ENCODE data around the gene ZNF17. TPM values are rescaled to one million over a fixed set of nuclear protein-coding genes. Genes with fewer than 3 reads are reported as not detected.
A peak's percentile ranks its signal among the peaks of the same experiment; 100 is the strongest.
"Not testable (repeated sequence)": the region's sequence is repeated elsewhere in the genome, so short reads cannot be mapped to it uniquely, and the experiment has no call there.

The ZNF17 gene
- total RNA-seq = 6.5 TPM

DNA sequence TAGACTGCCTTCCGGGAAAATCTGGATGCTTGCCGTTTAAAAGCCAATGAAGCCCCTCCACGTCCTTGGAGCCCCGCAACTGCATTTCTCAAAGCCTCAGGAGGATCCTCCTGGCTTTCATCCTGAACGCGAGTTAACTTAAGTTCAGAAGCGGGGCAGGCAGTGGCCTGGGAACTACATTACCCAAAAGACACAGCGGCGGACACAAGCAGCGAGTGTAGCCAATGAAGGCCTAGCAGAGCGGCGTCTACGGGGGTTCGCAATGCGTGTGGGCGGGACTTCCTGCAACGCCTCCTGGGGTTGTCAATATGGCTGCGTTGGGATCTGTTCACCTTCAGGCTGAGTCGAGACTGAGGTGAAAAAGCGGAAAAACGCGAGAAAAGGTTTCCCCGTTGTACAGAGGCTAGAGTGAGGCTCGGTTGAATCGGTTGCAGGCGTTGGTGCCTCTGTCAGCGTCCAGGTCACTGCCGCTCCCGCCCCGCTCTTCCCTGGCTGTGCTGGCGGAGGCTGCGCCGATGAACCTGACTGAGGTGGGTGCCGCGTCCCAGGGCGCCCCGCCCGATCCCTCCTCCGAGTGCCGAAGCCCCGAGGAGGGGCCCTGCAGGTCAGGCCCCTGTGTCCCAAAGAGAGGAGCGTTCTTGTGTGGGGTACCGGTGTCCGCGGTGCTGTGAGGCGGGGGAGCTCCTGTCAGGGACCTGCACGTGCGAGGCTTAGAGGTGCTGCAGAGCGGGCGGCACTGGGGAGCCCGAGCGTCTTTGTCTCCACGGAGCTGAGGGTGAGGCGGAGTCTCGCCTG, at the start of gene ZNF17:
TSS of gene ZNF17 (plus strand) at position 285 of the 795 bp plus-strand sequence. CDS start 2,455 bp downstream, outside the sequence.
- peak; percentile 99 for ATAC-seq

DNA sequence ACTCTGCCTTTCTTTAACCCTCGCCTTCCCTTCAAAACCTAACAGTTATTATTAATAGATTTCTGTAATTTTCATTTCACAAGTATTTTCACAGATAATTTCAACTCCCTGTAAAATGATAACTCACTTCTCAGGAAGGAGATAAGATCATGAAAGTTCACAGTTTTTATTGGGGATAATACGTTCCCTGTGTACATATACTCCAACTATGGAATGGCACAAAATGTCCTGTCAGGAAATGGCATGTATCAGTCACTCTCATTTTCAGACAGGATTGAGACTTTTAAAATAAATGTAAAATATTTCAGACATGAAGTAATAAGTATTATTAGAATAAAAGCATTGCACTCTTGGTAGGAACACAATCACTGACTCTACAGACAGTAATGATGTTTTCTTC, 48.5 kb upstream of the ZNF17 start:
- ATAC-seq = no peak

DNA sequence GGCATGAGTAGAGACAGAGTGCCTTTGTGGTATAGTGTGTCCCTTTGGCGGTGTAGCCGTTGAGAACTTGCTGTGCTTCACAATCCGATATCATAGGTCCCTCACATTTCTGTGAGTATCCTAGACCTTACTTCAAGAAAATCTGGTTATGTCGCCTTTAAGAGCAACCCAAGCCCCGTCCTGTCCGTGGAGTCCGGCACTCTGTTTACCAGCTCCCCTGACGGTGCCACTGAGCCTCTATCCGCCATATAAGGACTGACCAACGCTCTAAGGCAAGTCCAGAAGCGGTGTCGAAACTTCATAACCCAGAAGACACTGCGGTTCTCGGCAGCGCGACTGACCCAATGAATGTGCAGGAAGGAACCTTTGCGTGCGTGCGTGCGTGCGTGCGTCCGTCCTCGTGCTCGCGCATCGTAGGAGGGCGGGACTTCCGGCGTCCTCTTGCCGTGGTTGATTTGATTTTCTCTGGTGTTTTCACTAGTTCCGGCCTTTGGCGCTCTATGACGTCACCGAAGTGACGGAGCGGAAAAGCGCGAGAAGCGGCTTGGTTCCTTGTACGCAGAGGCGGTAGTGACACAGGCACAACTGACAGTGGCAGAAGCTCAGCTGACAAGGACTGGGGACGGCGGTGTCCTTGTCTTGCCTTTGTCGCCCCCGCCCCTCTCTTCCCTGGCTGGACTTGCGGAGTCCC, 47.8 kb upstream of the ZNF17 start, which contains the start of the genes TRAPPC2B and ZNF547:
TSS of gene TRAPPC2B (plus strand) at position 555 of the 691 bp plus-strand sequence. CDS start 1,283 bp downstream, outside the sequence.
TSS of gene ZNF547 (plus strand) at position 555 of the 691 bp plus-strand sequence. CDS start 5,005 bp downstream, outside the sequence.
- ATAC-seq = peak; percentile 98

DNA sequence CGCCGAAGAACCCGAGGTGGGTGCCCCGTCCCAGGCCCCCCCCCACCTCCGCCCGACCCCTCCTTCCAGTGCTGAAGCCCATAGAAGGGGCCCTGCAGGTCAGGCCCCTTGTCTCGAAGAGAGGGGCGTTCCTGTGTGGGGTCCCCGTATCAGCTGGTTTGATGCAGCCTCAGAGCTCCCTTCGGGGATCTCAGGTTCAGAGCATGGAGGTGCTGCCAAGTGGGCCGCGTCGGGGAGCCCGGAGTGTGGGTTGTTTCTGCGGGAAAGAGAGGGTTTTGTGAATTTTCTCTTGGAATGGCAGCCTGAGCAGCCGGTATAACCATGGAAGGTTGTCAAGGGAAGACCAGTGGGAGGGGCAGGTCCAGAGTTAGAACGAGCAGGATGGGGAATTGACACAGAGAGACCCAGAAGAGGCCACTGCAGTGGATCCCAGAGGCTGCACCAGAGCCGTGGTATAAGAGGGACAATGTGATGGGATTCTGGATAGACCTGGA, 47.2 kb upstream of the ZNF17 start:
- peak; percentile 9 for ATAC-seq

DNA sequence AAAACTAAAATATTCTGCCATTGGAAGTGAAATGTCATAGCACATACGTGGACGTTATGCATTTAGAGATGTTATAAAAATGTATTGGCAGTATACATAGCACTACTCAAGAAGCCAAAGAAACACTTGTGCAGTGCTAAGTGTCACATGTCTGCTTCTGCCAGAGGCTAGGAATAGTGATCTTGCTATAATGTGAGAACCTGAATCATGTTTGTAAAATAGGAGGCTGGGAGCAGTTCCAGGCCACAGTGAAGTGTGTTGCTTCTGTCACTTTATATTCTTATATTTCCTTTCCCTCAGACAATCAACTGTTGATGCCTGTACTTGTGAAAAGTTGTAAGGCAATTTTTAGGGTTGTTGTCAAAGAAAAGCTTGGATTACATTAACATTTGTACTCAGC, 44.2 kb upstream of the ZNF17 start:
- no peak for ATAC-seq

GRCh38 chr19:57374179-57374578, 36.8 kb upstream of the ZNF17 start:
- ATAC-seq = no peak

- not testable (repeated sequence) for ATAC-seq
Measured at GRCh38 chr19:57374647-57375046, 36.3 kb upstream of the ZNF17 start.

- no peak for ATAC-seq
Measured at GRCh38 chr19:57376151-57376550, 34.8 kb upstream of the ZNF17 start.

DNA sequence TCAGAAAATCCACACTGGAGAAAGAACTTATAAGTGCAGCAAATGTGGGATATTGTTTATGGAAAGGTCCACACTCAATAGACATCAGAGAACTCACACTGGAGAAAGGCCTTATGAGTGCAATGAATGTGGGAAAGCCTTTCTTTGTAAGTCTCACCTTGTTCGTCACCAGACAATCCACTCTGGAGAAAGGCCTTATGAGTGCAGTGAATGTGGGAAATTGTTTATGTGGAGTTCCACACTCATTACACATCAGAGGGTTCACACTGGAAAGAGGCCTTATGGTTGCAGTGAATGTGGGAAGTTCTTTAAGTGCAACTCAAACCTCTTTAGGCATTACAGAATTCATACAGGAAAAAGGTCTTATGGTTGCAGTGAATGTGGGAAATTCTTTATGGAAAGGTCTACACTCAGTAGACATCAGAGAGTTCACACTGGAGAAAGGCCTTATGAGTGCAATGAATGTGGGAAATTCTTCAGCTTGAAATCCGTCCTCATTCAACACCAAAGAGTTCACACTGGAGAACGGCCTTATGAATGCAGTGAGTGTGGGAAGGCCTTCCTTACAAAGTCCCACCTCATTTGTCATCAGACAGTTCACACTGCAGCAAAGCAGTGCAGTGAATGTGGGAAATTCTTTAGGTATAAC, 33.3 kb upstream of the ZNF17 start:
- ATAC-seq = no peak

- no peak for ATAC-seq
Measured at GRCh38 chr19:57380923-57381322, 30.0 kb upstream of the ZNF17 start.

DNA sequence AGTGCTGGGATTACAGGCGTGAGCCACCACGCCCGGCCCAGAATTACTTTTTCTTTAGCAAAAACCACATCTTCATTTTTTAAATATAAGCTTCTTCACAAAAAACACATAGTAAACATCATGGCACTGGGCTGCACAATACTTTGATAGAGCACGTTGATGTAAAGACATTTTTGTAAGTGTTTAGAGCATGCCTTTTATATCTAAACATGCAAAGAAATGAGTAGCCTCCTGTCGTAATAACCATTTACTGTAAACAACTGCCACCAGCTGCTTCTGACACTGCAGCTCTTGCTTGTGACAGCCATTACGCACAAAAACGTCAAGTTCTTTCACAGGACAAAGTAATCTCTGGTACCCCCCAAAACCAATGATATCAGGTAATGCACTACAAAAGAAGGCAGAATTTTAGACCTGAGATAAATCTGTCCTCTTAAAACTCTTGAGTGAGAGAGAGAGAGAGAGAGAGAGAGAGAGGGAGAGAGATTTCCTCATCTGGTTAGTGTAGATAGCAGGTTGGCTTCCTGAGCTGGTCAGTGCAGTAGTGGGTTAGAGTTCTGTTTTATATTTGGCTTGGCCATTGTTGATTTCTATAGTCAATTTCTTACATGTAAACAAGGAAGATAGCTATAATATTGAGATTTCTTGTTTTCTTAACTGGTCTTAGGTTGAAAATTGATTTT, 28.0 kb upstream of the ZNF17 start:
- no peak for ATAC-seq

GRCh38 chr19:57389194-57389729, 21.7 kb upstream of the ZNF17 start:
- ATAC-seq = no peak

DNA sequence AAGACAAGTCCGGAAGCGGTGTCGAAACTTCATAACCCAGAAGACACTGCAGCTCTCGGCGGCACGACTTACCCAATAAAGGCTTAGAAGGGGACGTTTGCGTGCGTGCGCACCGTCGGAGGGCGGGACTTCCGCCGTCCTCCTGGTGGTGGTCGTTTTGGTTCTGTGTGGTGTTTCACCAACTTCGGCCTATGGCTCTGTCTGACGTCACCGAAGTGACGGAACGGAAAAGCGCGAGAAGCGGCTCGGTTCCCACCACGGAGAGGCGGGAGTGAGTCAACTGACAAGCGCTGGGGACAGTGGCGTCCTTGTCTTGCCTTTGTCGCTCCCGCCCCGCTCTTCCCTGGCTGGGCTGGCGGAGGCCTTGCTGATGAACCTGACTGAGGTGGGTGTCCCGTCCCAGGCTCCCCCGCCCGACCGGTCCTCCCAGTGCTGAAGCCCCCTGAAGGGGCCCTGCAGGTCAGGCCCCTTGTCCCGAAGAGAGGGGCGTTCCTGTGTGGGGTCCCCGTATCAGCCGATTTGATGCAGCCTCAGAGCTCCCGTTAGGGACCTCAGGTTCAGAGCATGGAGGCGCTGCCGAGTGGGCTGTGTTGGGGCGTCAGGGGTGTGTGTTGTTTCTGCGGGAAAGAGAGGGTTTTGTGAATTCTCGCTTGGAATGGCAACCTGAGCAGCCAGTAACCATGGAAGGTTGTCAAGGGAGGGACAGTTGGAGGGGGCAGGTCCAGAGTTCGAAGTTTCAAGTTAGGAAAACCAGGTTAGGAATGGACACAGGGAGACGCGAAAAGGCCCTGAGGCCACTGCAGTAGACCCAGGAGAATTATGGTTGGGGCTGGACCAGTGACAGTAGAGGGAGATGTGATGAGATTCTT, 21.0 kb upstream of the ZNF17 start, which contains the start of gene ZNF548:
TSS of gene ZNF548 (plus strand) at position 125 of the 869 bp plus-strand sequence. CDS start at position 371, 246 bp downstream.
- peak; percentile 99 for ATAC-seq

DNA sequence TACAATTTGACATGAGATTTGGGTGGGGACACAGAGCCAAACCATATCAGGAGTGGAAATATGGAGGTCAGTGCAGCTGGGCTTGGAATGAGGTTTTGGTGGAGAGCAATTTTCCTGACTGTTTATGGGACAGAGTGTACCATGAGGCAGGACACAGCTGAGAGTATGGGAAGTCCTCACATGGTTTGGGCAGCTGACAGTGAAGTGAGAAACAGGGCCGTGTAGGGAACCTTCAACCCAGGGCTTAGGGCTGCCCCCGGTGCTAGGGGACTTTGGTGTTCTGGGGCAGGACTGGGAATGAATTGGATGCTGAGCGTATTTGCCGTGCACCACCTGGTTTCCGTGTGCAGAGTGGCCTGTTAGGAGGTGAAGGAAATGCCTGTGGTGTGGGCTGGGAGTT, 15.3 kb upstream of the ZNF17 start:
- ATAC-seq = no peak

DNA sequence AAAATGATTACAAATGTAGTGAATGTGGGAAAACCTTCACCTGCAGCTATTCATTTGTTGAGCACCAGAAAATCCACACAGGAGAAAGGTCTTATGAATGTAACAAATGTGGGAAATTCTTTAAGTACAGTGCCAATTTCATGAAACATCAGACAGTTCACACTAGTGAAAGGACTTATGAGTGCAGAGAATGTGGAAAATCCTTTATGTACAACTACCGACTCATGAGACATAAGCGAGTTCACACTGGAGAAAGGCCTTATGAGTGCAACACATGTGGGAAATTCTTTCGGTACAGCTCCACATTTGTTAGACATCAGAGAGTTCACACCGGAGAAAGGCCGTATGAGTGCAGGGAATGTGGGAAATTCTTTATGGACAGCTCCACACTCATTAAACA, 12.1 kb upstream of the ZNF17 start:
- ATAC-seq = no peak

DNA sequence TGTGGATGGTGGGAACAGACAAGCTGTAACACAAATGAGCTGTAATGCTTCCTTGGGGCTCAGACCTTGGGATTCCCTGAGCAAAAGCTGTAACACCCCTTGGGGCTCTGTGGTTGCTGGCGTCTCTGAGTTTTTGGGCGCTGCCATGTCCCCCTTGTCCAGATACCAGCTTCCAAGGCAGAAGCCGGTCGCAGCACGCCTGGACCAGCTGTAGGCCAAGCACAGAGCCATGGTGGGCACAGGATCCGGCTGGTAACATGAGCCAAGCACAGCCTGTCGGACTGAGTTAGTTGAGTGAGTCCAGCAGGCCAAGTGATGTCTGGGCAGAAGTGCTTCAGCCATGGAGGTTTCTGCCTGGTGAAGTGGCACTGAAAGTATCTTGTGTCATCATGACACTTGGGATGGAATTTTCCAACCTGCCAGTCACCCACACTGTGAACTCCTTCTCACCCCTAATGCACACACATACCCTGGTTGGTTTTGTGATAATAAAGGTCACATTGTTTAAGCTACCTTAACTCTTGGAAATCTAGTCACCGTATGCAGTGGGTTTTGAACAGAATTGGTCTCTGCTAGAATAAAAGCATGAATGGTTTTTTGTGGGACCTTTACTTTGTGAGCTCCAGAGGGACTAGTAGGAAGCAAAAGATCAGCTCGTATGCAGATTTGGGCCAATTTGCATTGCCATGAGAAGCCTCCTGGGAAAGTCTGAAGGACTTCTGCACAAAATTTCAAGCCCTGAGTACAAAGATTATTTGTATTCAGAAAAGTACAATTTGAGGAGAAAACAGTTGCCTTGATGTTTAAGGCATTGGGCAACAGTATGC, 7.0 kb upstream of the ZNF17 start:
- no peak for ATAC-seq

GRCh38 chr19:57406516-57407123, 4.3 kb upstream of the ZNF17 start:
- ATAC-seq = peak; percentile 65

DNA sequence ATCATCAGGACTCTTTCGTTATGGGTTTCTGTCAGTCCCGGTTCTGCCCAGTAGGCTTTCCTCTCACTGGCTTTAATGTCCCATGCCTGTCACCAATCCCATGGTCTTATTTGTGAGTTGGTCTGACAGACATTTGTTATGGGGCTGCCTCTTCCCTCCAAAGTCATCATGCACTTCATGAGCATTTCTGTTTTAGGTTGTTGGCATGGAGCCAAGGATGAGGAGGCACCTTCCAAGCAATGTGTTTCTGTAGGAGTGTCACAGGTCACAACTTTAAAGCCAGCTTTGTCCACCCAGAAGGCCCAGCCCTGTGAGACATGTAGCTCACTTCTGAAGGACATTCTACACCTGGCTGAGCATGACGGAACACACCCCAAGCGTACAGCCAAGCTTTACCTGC, 8.5 kb downstream of the ZNF17 start:
- ATAC-seq = no peak

GRCh38 chr19:57421037-57421436, 10.1 kb downstream of the ZNF17 start:
- ATAC-seq = no peak

Data from esophagus mucosa (tissue), 1 donor.